Measurements from ENCODE around the gene TDRD7.

- TF ChIP-seq REST (IDR thresholded peaks at IDR 0.05; ENCODE audit: insufficient read depth in 1 of 2, low read depth in 2 of 2, low read length in 2 of 2), result no peak
- TF ChIP-seq SIN3A (IDR thresholded peaks at IDR 0.05; ENCODE audit: borderline replicate concordance, insufficient read depth, low read length), result no peak
- no peak for TF ChIP-seq POLR2AphosphoS5 (IDR thresholded peaks at IDR 0.05; ENCODE audit: low read depth, low read length)
- no peak for TF ChIP-seq TAF1 (IDR thresholded peaks at IDR 0.05; ENCODE audit: borderline replicate concordance, insufficient read depth, low read length)
These were observed 27.3 kb upstream of the TDRD7 start for GRCh38 chr9:97384406-97385262.
